H9 (cell line): ENCODE data around the gene SMCO4. TPM values are rescaled to one million over a fixed set of nuclear protein-coding genes. Genes with fewer than 3 reads are reported as not detected.

Experiments used
- DNase-seq: peaks from one replicate; pipeline ENCODE4 v3.0.0-alpha.2; 2017
- H2AFZ ChIP-seq: one replicate; pipeline ENCODE4 v1.6.1; 2013; ENCODE audit warnings: mild to moderate bottlenecking, low read length, control low read depth, moderate library complexity
- H2AK5ac ChIP-seq: 2 replicates; pipeline ENCODE4 v1.6.1; 2013; ENCODE audit warnings: low read length, control low read depth, mixed read lengths; ENCODE audit not compliant: insufficient read length
- H2BK120ac ChIP-seq: one replicate; pipeline ENCODE4 v1.6.1; 2013; ENCODE audit warnings: low read depth, mild to moderate bottlenecking, low read length, control low read depth, inconsistent platforms; ENCODE audit not compliant: poor library complexity, severe bottlenecking
- H2BK12ac ChIP-seq: 2 replicates; pipeline ENCODE4 v1.6.1; 2013; ENCODE audit warnings: low read length, control low read depth, mixed read lengths, low read depth; ENCODE audit not compliant: insufficient read length
- H2BK15ac ChIP-seq: 2 replicates; pipeline ENCODE4 v1.6.1; 2013; ENCODE audit warnings: low read depth, low read length, control low read depth
- H2BK20ac ChIP-seq: one replicate; pipeline ENCODE4 v1.6.1; 2013; ENCODE audit warnings: low read depth, mild to moderate bottlenecking, low read length, control low read depth, inconsistent platforms; ENCODE audit not compliant: poor library complexity, severe bottlenecking
- H2BK5ac ChIP-seq: 2 replicates; pipeline ENCODE4 v1.6.1; 2013; ENCODE audit warnings: low read length, control low read depth, mixed read lengths; ENCODE audit not compliant: insufficient read length
- H3K14ac ChIP-seq: 2 replicates; pipeline ENCODE4 v1.6.1; 2013; ENCODE audit warnings: low read length, control low read depth; ENCODE audit not compliant: insufficient read depth
- H3K18ac ChIP-seq: 2 replicates; pipeline ENCODE4 v1.6.1; 2013; ENCODE audit warnings: low read depth, mild to moderate bottlenecking, mixed read lengths, low read length, control low read depth; ENCODE audit not compliant: insufficient read length
- H3K23ac ChIP-seq: 2 replicates; pipeline ENCODE4 v1.6.1; 2013; ENCODE audit warnings: low read length, control low read depth, mixed read lengths, low read depth; ENCODE audit not compliant: insufficient read length
- H3K23me2 ChIP-seq: 2 replicates; pipeline ENCODE4 v1.6.1; 2013; ENCODE audit warnings: low read depth, mild to moderate bottlenecking, mixed read lengths, low read length, control low read depth; ENCODE audit not compliant: insufficient read length, poor library complexity, severe bottlenecking
- H3K27ac ChIP-seq: 2 replicates; pipeline ENCODE4 v1.5.1; 2013; ENCODE audit warnings: low read length, control low read depth, mixed read lengths, low read depth; ENCODE audit not compliant: insufficient read length
- H3K27me3 ChIP-seq: 2 replicates; pipeline ENCODE4 v1.6.1; 2013; ENCODE audit warnings: low read length, control low read depth, inconsistent platforms; ENCODE audit not compliant: insufficient read depth
- H3K4ac ChIP-seq: 2 replicates; pipeline ENCODE4 v1.6.1; 2013; ENCODE audit warnings: low read depth, mild to moderate bottlenecking, control low read depth, inconsistent platforms, low read length, moderate library complexity
- H3K4me1 ChIP-seq: 2 replicates; pipeline ENCODE4 v1.6.1; 2013; ENCODE audit warnings: low read length, control low read depth, inconsistent platforms; ENCODE audit not compliant: insufficient read depth
- H3K4me2 ChIP-seq: 2 replicates; pipeline ENCODE4 v1.6.1; 2013; ENCODE audit warnings: low read length, control low read depth, mixed read lengths; ENCODE audit not compliant: insufficient read length, insufficient read depth
- H3K56ac ChIP-seq: 2 replicates; pipeline ENCODE4 v1.6.1; 2013; ENCODE audit warnings: low read depth, mild to moderate bottlenecking, mixed read lengths, low read length, control low read depth; ENCODE audit not compliant: insufficient read length
- H3K79me1 ChIP-seq: 2 replicates; pipeline ENCODE4 v1.6.1; 2013; ENCODE audit warnings: low read depth, mild to moderate bottlenecking, moderate library complexity, low read length, control low read depth, inconsistent platforms; ENCODE audit not compliant: insufficient read depth, poor library complexity, severe bottlenecking
- H3K79me2 ChIP-seq: 2 replicates; pipeline ENCODE4 v1.6.1; 2013; ENCODE audit warnings: low read length, control low read depth, inconsistent platforms; ENCODE audit not compliant: insufficient read depth
- H3K9ac ChIP-seq: 2 replicates; pipeline ENCODE4 v1.6.1; 2013; ENCODE audit warnings: low read length, control low read depth, mixed read lengths; ENCODE audit not compliant: insufficient read length; ENCODE audit errors: extremely low read depth
- H3K9me3 ChIP-seq: one replicate; pipeline ENCODE4 v1.6.1; 2013; ENCODE audit warnings: low read depth, low read length, inconsistent platforms; ENCODE audit not compliant: control insufficient read depth
- H3T11ph ChIP-seq: one replicate; pipeline ENCODE4 v1.6.1; 2013; ENCODE audit warnings: mild to moderate bottlenecking, low read length, control low read depth, inconsistent platforms
- H4K20me1 ChIP-seq: one replicate; pipeline ENCODE4 v1.6.1; 2013; ENCODE audit not compliant: control insufficient read depth, insufficient read length, insufficient read depth
- H4K5ac ChIP-seq: 2 replicates; pipeline ENCODE4 v1.6.1; 2013; ENCODE audit warnings: low read depth, mild to moderate bottlenecking, mixed read lengths, low read length, control low read depth; ENCODE audit not compliant: insufficient read length
- H4K8ac ChIP-seq: replicated peaks from 2 replicates; pipeline ENCODE4 v1.6.1; 2013; ENCODE audit warnings: low read length, control low read depth, mixed read lengths, low read depth; ENCODE audit not compliant: insufficient read length
- H4K91ac ChIP-seq: 2 replicates; pipeline ENCODE4 v1.6.1; 2013; ENCODE audit warnings: low read depth, mild to moderate bottlenecking, moderate library complexity, mixed read lengths, low read length, control low read depth; ENCODE audit not compliant: insufficient read length
- H3K27ac Mint-ChIP-seq, 3 experiments: 2 replicates in 2 of 3; 3 replicates in 1 of 3; pipeline ENCODE4 v1.8.0; 2020 to 2021; ENCODE audit warnings: mixed read lengths in 3 of 3, mild to moderate bottlenecking in 1 of 3, moderate library complexity in 1 of 3
- H3K27me3 Mint-ChIP-seq: 2 replicates; pipeline ENCODE4 v1.8.0; 2021; ENCODE audit warnings: low read depth, mild to moderate bottlenecking, moderate library complexity, mixed read lengths
- H3K36me3 Mint-ChIP-seq, 3 experiments: 2 replicates in 2 of 3; 3 replicates in 1 of 3; pipeline ENCODE4 v1.8.0; 2020 to 2021; ENCODE audit warnings: low read depth in 3 of 3, mixed read lengths in 3 of 3; ENCODE audit not compliant: insufficient read depth in 1 of 3
- H3K4me1 Mint-ChIP-seq, 2 experiments: 2 replicates each; pipeline ENCODE4 v1.8.0; 2020; ENCODE audit warnings: mixed read lengths in 2 of 2
- H3K4me3 Mint-ChIP-seq, 2 experiments: 2 replicates in 1 of 2; 3 replicates in 1 of 2; pipeline ENCODE4 v1.8.0; 2020 to 2021; ENCODE audit warnings: mild to moderate bottlenecking in 2 of 2, mixed read lengths in 2 of 2, moderate library complexity in 1 of 2
- H3K9me3 Mint-ChIP-seq, 2 experiments: 2 replicates in 1 of 2; 3 replicates in 1 of 2; pipeline ENCODE4 v1.8.0; 2020; ENCODE audit warnings: mild to moderate bottlenecking in 2 of 2, mixed read lengths in 2 of 2, moderate library complexity in 1 of 2
- CTCF ChIP-seq: fragments of 200-600 bp; sonication (generic); conservative IDR thresholded peaks from 3 replicates; pipeline ENCODE4 v1.8.0; 2021; ENCODE audit warnings: antibody characterized with exemption, mild to moderate bottlenecking
- WGBS: extraction: QIAGEN DNeasy Blood & Tissue Kit; methylation state at CpG from one replicate; pipeline ENCODE4 v1.1.7; 2013; ENCODE audit warnings: missing lambda C conversion rate, low lambda C conversion rate, mixed read lengths; ENCODE audit not compliant: insufficient read length; ENCODE audit errors: extremely low coverage; 5-methylcytosine and 5-hydroxymethylcytosine counted together
- total RNA-seq: library from RNA; stranded (reverse); gene quantifications from 2 replicates; pipeline ENCODE4 v1.2.1, GENCODE V29; 2021

Gene SMCO4
- total RNA-seq, 1 experiment from 2014 or later = 35.6 TPM

- Histone ChIP-seq H3K27me3 (no peaks in the 10 kb centered on the region), H2AFZ (no peak overlapping the region), H3K9ac (no peak overlapping the region), H2BK15ac (no peak overlapping the region), H4K8ac (no peak overlapping the region), H3K27ac (no peak overlapping the region), H3T11ph (no peak overlapping the region), H3K23ac (no peak overlapping the region), H4K20me1 (peaks cover under 1% of the 10 kb centered on the region), H3K23me2 (no peaks in the 10 kb centered on the region), H2BK12ac (no peak overlapping the region), H3K4ac (no peak overlapping the region), H2AK5ac (no peak overlapping the region), H3K56ac (no peak overlapping the region), H3K79me2 (peaks cover 3% of the 10 kb centered on the region; the same call in 1 of the 2 replicates), H3K18ac (no peak overlapping the region), H2BK5ac (no peak overlapping the region), H2BK120ac (no peak overlapping the region), H4K5ac (no peak overlapping the region), H3K79me1 (peaks cover 9% of the 10 kb centered on the region), H3K4me1 (peaks cover 12% of the 10 kb centered on the region), H3K14ac (no peak overlapping the region), H4K91ac (no peak overlapping the region), H3K4me2 (no peak overlapping the region), H3K9me3 (no peaks in the 10 kb centered on the region), H2BK20ac (no peak overlapping the region)
- DNase-seq = no peak
- H3K9me3 Mint-ChIP-seq = no peaks in the 10 kb centered on the region; a peak in 2 of 5 replicates
- H3K4me1 Mint-ChIP-seq = peaks cover 55 to 61% of the 10 kb centered on the region in 2 experiments
- no peaks in the 10 kb centered on the region for H3K27me3 Mint-ChIP-seq
- no peak overlapping the region for H3K4me3 Mint-ChIP-seq
- no peak overlapping the region for H3K27ac Mint-ChIP-seq
- H3K36me3 Mint-ChIP-seq = peaks cover 3 to 11% (median 5%) of the 10 kb centered on the region in 3 experiments; a peak in 6 of 7 replicates
- no peak for TF ChIP-seq CTCF
- no CpG with 5 or more reads among the region's 4 CpGs for WGBS
These were observed 14.9 kb downstream of the SMCO4 start for GRCh38 chr11:93528252-93528651.
